GM19467 (cell line): Measurements from ENCODE around the gene ANKS1A.
"Not testable (repeated sequence)": the region's sequence is repeated elsewhere in the genome, so short reads cannot be mapped to it uniquely, and the experiment has no call there.

Experiments used
- ATAC-seq: cut with Tn5 transposase; IDR thresholded peaks from one replicate; pipeline ENCODE4 v1.9.1; 2021; ENCODE audit warnings: mild to moderate bottlenecking, moderate library complexity; ENCODE audit not compliant: unreplicated experiment

The ANKS1A gene, protein sequence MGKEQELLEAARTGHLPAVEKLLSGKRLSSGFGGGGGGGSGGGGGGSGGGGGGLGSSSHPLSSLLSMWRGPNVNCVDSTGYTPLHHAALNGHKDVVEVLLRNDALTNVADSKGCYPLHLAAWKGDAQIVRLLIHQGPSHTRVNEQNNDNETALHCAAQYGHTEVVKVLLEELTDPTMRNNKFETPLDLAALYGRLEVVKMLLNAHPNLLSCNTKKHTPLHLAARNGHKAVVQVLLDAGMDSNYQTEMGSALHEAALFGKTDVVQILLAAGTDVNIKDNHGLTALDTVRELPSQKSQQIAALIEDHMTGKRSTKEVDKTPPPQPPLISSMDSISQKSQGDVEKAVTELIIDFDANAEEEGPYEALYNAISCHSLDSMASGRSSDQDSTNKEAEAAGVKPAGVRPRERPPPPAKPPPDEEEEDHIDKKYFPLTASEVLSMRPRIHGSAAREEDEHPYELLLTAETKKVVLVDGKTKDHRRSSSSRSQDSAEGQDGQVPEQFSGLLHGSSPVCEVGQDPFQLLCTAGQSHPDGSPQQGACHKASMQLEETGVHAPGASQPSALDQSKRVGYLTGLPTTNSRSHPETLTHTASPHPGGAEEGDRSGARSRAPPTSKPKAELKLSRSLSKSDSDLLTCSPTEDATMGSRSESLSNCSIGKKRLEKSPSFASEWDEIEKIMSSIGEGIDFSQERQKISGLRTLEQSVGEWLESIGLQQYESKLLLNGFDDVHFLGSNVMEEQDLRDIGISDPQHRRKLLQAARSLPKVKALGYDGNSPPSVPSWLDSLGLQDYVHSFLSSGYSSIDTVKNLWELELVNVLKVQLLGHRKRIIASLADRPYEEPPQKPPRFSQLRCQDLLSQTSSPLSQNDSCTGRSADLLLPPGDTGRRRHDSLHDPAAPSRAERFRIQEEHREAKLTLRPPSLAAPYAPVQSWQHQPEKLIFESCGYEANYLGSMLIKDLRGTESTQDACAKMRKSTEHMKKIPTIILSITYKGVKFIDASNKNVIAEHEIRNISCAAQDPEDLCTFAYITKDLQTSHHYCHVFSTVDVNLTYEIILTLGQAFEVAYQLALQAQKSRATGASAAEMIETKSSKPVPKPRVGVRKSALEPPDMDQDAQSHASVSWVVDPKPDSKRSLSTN

GRCh38 chr6:34888874-34889555, at the start of gene ANKS1A:
Gene ANKS1A, plus strand, starts transcription at chr6:34889255. Its CDS starts 148 bp downstream, at chr6:34889403.
- peak; percentile 45 for ATAC-seq

- no peak for ATAC-seq
These were observed 49.2 kb upstream of the ANKS1A start for GRCh38 chr6:34839666-34840352.

- ATAC-seq, result not testable (repeated sequence)
These were observed 40.0 kb upstream of the ANKS1A start for GRCh38 chr6:34849066-34849465.

DNA sequence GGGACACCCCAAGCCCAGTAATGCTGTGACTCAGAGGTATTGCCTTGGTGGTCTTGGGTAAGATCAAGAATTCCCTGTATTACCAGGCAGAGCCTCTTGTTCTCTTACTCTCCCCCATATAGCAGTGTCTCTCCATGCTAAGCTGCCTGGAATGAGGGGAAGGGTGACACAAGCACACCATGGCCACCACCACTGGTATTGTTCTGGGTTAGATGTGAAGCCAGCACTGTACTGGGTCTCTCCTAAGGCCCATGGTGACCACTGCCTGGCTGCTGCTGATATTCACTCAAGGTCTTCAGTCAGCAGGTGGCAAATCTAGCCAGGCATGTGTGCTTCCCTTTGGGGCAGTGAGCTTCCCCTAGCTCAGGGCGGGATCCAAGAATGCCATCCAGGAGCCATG, 37.7 kb upstream of the ANKS1A start:
- no peak for ATAC-seq

DNA sequence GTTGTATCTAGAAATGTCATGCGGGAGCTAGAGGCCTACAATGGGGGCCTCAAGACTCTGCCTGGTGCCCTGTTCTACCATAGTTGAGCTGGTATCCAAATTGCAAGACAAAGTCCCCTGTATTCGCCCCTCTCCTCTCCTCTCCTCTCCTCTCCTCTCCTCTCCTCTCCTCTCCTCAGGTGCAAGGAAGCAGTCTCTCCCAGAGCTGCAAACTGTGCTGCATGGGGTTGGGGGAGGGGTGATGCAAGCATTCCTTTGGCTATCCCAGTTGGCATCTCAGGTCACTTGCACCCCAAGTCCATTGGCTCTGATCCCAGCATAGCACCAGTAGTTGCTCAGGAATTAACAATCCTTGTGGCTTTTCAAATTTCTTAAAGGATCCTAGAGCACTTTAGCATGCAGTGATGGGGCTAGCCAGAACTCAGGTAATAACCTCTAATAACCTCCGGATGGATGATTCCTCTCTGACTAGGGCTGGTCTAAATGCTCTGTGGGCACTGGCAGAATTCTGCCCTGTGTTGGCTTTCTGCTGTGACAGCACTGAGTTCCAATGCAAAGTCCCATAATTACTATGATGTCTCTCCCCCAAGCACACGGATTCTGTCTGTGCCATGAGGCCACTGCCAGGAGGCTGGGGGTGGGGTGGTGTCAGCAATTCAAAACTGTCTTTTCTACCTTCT, 36.5 kb upstream of the ANKS1A start:
- no peak for ATAC-seq

DNA sequence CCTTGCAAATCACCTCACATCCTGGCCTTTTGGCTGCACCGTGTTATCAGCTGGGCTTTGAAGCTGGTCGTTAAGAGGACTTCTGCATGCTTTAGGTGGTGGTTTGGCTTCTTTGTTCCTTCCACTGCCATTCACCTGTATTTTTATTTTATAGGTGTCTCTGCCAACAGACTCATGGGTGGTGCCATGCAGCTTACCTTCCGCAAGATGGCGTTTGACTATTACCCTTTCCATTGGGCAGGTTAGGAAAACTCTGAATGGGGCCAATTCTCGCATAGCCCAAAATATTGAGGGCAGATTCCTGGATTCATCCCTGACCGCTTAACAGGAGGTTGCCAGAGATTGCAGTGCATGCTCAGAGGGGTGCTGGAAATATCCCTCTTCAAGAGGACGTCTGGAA, 33.6 kb upstream of the ANKS1A start:
- no peak for ATAC-seq

DNA sequence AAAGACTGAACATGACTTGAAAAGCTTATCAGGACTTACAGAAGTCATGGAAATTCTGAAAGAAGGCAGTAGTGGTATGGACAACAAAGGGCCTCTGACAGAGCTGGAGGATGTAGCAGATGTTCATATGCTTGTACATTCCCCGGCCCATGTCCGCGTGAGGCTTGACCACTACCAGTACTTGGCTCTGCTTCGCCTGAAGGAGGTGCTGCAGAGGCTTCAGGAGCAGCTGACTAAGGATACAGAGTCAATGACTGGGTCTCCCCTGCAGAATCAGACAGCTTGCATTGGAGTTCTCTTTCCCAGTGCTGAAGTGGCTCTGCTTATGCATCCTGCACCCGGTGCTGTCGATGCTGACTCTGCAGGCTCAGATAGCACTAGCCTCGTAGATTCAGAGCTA, 30.4 kb upstream of the ANKS1A start:
- no peak for ATAC-seq

DNA sequence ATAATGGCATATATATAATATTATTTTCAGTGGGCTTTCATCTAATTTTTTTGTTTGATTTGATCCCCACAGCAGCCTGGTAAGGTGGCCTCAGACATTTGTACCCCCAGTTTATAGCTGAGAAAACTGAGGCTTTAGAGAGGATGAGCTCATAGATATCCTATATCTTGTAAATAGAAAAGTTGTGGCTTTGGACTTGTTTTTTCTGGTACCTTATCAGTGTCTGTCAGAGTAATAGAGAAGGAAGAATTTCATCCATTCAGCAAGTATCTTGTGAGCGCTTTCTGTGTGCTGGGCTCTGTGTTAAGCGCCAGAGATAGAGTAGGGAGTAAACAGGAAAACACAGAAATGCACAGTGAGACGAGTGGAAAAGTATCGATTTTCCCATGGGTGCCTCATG, 29.1 kb upstream of the ANKS1A start:
- ATAC-seq, result no peak

GRCh38 chr6:34860776-34861175, 28.3 kb upstream of the ANKS1A start:
- no peak for ATAC-seq

DNA sequence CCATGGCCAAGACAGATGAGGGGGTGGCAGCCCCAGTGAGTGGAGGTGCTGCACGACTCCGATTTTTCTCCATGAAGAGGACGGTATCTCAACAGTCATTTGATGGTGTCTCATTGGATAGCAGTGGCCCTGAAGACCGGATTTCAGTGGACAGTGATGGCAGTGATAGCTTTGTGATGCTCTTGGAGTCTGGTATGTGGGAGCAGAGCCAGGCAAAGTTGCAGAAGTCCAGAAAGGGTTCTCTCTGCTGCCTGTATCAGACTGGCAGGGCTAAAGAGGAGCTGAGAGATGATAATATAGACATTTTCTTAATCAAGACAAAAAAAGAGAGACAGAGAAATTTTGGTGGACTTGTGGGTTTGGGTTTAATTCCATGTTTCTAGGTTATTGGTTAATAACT, 25.0 kb upstream of the ANKS1A start:
- ATAC-seq, result no peak

DNA sequence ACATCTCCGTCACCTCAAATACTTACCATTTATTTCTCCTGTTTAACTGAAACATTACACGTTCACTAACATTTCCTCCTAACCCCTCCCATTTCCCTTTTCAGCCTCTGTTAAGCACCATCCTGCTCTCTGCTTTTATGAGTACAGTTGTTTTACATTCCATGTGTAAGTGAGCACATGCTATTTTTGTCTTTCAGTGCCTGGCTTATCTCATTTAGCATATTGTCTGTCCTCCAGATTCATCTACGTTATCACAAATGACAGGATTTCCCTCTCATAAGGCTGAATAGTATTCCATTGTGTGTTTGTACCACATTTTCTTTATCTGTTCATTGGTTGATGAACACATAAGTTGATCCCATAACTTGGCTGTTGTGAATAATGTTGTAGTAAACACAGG, 23.9 kb upstream of the ANKS1A start:
- ATAC-seq, result no peak

DNA sequence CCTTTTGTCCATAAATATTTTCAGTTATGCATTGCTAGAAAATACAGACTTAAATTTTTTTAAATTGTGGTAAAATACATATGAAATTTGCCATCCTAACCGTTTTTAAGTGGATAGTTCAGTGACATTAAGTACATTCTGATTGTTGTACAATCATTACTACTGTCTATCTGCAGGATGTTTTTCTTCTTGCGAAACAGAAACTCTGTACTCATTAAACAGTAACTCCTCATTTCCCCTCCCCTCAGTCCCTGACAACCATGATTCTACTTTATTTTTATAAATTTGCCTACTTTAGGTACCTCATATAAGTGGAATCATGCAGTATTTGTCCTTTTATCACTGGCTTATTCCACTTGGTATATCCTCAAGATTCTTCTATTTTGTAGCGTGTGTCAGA, 22.5 kb upstream of the ANKS1A start:
- no peak for ATAC-seq

- no peak for ATAC-seq
These were observed 21.6 kb upstream of the ANKS1A start for GRCh38 chr6:34867484-34867883.

DNA sequence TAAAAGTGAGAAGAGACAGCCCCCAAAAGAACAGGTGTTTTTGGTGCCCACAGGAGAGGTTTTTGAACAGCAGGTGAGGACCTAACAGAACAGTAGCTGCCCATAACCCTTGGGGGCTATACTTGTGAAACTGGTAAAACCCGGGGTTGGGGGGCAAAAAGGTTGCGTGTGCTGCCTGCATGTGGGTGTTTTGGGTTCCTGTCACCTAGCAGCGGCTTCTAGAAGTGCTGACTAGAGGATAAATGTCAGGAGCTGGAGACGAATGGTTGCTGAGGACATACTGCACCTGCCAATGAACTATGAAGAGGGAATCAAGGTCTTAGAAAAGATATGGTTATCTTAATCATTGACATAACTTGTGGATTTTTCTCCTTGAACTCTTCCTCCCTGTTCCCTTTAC, 17.2 kb upstream of the ANKS1A start:
- no peak for ATAC-seq

DNA sequence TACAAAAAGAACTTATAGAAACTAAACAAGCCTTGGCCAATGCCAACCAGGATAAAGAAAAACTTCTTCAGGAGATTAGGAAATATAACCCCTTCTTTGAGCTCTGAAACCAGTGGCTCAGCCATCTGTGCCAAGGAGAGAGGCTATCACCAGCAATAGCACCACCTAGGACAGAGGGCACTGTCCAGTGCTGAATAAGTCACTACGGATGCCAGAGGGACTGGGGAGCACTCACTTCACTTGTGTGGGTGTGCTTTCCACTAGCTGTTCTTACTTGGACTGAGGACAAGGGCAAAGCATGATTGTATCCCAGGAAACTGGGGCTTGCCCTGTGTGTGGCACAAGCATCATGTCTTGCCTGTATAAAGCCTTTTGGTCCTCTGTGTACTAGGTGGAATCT, 16.7 kb upstream of the ANKS1A start:
- no peak for ATAC-seq

DNA sequence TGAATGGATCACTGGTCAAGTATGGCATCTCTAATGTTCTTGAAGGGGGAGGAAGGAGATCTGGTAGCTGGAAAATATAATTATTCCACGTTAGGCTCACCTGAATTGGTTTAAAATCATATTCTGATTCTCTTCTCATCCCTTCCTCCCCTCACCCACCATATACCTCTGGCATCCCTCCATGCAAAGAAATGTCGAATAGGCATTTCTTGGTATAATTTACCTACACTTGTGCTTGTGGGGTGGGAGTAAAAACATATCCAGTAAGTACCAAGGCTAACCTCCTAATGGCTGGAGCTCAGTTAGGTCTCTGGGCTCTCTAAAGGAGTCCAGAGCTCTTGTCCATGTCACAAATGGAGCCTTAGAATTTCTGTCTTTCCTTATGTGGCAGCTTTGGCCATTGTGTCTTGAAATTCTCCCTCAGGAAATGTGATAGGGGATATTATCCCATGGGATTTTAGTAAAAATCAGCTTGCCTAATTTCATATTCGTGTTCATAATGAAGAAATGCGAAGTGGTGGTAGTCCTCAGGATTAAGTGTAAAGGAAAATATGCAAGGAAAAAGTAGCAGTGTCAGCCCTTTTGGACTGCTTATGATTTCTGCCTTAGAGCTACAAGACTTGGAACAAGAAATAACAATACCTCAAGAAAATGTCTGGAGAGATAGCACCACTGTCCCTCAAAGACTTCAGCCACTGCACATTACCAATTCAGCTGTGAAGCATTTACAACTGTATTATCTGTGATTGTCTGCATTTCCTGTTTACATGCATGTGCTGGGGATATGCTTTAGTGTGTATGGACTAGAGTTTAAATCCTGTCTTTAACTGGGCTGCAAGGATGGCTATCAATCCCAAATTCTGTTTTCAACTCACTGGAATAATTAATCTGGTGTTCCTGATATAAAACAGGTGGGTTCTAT, 13.5 kb upstream of the ANKS1A start:
- ATAC-seq, result no peak

DNA sequence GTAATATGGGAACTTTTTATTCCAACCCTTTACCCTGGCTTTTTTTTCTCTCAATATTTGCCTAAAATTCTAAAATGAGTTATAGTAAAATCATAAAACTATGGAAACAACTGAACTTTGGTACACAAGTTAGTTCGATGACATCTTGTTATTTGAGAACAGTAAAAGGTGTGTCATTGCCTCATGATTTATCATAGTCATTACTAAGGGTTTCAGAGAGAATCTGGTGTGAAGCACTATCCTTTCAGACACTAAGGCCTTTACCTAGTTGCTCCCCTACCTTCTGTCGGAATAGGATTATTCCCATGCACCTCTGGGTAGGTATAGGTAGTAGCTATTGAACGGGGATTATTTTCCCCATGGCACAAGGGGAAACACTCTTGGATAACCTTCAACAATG, 12.6 kb upstream of the ANKS1A start:
- no peak for ATAC-seq

GRCh38 chr6:34877259-34877658, 11.8 kb upstream of the ANKS1A start:
- no peak for ATAC-seq
